Articular chondrocyte of knee joint (primary cell): ENCODE results near the gene WLS. TPM values are rescaled to one million over a fixed set of nuclear protein-coding genes. Genes with fewer than 3 reads are reported as not detected.

Experiments used
- small RNA-seq: library from RNA; depleted of rRNA; stranded (forward); fragments of <200 nt; gene quantifications from one replicate; pipeline ENCODE3, GENCODE V24; 2012
- total RNA-seq: library from RNA; depleted of rRNA; stranded (reverse); fragments of >200 nt; gene quantifications from 2 replicates; pipeline ENCODE4 v1.2.3, GENCODE V29; 2012

The WLS gene
- 28.6 and 34.5 TPM in 2 replicates for total RNA-seq

GRCh38 chr1:68232289-68233148 is at the start of gene WLS:
TSS of gene WLS (minus strand) at chr1:68232523. CDS start at chr1:68232299, 224 bp downstream.

Small RNA genes within 50 kb of the gene (small RNA-seq; reads per million reads assigned to genes)
- not detected for gene COX6B1P7
- not detected for gene MIR1262

Other genes starting within 250 kb of the WLS start
- 0.43 and 1.0 TPM in 2 replicates for gene DIRAS3, start 181.9 kb downstream of the WLS start, total RNA-seq
- gene RPE65, start 217.4 kb upstream of the WLS start, total RNA-seq = not detected in 2 replicates